ENCODE results near the gene AFM. TPM values are rescaled to one million over a fixed set of nuclear protein-coding genes. Genes with fewer than 3 reads are reported as not detected.
A peak's percentile ranks its signal among the peaks of the same experiment; 100 is the strongest.

The AFM gene
- total and polyA plus RNA-seq, 2 of the 13 experiments (the other 11 are each of a cell fraction or from before 2014, with no cell fraction given): 0.13 to 1.8 TPM

DNA sequence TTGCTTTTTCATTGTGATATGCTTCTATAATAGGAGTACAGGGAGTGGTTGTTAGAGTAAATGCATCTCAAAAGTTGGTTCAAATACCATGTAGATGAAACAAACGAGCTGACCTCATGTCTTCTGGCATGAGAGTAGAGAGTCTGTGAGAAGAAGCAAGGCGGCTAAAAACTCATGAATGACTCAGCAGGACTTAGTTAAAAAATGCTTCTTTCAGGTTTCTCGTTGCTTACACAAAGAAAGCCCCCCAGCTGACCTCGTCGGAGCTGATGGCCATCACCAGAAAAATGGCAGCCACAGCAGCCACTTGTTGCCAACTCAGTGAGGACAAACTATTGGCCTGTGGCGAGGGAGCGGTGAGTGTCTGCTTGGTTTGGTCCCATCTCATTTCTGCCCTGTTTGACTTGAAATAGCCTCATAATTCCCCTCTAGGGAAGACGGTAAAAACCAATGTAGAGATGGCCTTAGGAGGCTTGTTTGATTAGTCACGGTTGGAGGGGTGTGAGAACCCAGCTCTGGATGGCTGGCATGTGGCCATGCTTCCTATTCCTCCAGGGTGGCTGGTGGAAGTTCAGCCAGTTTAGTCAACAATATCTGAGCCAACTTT is 31.0 kb upstream of the AFM start (continued):
- TF ChIP-seq HOXA9 (CRISPR knock-in tag; IDR thresholded peaks at IDR 0.05; ENCODE audit: borderline replicate concordance) (0 out of 2 replicates have a peak, but pooled peaks have one; percentile 19), FOXK1 (CRISPR knock-in tag; IDR thresholded peaks at IDR 0.05; ENCODE audit: borderline replicate concordance, low read depth) (peak; percentile 12; the same call in 1 of the 2 replicates), AFF4 (CRISPR knock-in tag; IDR thresholded peaks at IDR 0.05) (peak; percentile 95; the same call in 1 of the 2 replicates), KLF16 (CRISPR knock-in tag; IDR thresholded peaks at IDR 0.05) (0 out of 4 replicates have a peak, but pooled peaks of 1 of the 2 experiments have one; percentile 22)

DNA sequence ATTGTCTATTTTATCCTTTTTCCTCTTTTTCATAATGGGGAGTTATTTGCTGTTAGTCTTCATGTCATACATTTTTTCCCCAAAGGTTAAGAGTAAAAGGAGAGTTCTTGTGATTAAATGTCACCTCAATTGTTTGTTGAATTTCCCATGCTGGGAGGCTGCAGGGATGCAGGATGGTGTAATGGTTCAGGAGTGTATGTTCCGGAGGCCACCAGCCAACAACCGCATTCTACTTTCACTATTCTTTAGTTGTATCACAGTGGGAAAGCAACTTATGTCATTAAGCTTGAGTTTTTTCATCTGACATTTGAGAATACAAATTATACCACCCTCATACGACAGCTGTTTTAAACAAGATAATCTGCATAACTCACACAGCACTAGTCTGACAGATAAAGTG is 30.1 kb upstream of the AFM start:
- no peak overlapping the region for H3K9ac ChIP-seq (ENCODE audit: insufficient read depth, low read depth, low read length)
- ATAC-seq: 0 out of 3 replicates have a peak, but pooled peaks have one; percentile 5
- no peak for FAIRE-seq
- no peaks in the 10 kb centered on the region for H3K9me3 ChIP-seq (ENCODE audit: low read length)
- no peak overlapping the region for H3K4me2 ChIP-seq (ENCODE audit: low read depth, low read length)
- H3K27me3 ChIP-seq (ENCODE audit: control insufficient read depth in 1 of 2, insufficient read depth in 2 of 2, low read length in 2 of 2): no peaks in the 10 kb centered on the region
- H3K79me2 ChIP-seq (ENCODE audit: insufficient read depth, low read length): no peaks in the 10 kb centered on the region
- in situ Hi-C loops (cut with HindIII; ENCODE audit: extremely low pct_ligation_motif_present, low pct_unique_long_range_greater_than_20kb) (loop anchor here (25.0 kb wide), 1 partner anchor 111 kb away; no protein-coding TSS in a partner anchor), intact Hi-C loops (cut with micrococcal nuclease; ENCODE audit: unreplicated experiment) (no loop called here)
- peaks cover 58% of the 10 kb centered on the region for H3K4me1 ChIP-seq (ENCODE audit: insufficient read depth, low read length)
- H3K27ac ChIP-seq (ENCODE audit: extremely low read length, insufficient read depth, low read length): no peak overlapping the region
- ChIA-PET CTCF (ENCODE audit: low intra/inter-chr PET ratio, low total read pairs) (no interaction called here), POLR2A (interaction anchor here (1.3 kb wide), 1 partner anchor 110 kb away, joined by 4 read pairs; no protein-coding TSS in a partner anchor)
- peaks cover 27% of the 10 kb centered on the region for H4K20me1 ChIP-seq (ENCODE audit: insufficient read depth, low read length)
- peaks cover 5 to 55% of the 10 kb centered on the region in 2 experiments for H3K36me3 ChIP-seq (replicated peaks in 1 of 2; ENCODE audit: control insufficient read depth in 1 of 2, insufficient read depth in 2 of 2, low read length in 2 of 2)
- H2AFZ ChIP-seq (ENCODE audit: low read length): no peak overlapping the region
- H3K4me3 ChIP-seq (replicated peaks in 1 of 3; ENCODE audit: insufficient read depth in 1 of 3, low read depth in 2 of 3, low read length in 3 of 3): no peak overlapping the region
- no TSS peak for BruUV-seq (replicated peaks)
- WGBS (ENCODE audit: low lambda C conversion rate): 90% methylated on average over 3 of the region's 3 CpGs
- no peak for DNase-seq (ENCODE audit: low spot score)
- TF ChIP-seq PAX8 (CRISPR knock-in tag; IDR thresholded peaks at IDR 0.05; ENCODE audit: borderline replicate concordance) (no peak), RBM22 (optimal IDR thresholded peaks at IDR 0.05; ENCODE audit: low read length) (peak; percentile 84), POLR2AphosphoS5 (IDR thresholded peaks at IDR 0.05; ENCODE audit: low read depth, low read length) (peak; percentile 70), SSRP1 (CRISPR knock-in tag; IDR thresholded peaks at IDR 0.05) (peak; percentile 42; the same call in 1 of the 2 replicates), MIER2 (CRISPR knock-in tag; IDR thresholded peaks at IDR 0.05) (no peak), TEAD2 (CRISPR knock-in tag; IDR thresholded peaks at IDR 0.05) (no peak)
- TF ChIP-seq, protein P1, sequence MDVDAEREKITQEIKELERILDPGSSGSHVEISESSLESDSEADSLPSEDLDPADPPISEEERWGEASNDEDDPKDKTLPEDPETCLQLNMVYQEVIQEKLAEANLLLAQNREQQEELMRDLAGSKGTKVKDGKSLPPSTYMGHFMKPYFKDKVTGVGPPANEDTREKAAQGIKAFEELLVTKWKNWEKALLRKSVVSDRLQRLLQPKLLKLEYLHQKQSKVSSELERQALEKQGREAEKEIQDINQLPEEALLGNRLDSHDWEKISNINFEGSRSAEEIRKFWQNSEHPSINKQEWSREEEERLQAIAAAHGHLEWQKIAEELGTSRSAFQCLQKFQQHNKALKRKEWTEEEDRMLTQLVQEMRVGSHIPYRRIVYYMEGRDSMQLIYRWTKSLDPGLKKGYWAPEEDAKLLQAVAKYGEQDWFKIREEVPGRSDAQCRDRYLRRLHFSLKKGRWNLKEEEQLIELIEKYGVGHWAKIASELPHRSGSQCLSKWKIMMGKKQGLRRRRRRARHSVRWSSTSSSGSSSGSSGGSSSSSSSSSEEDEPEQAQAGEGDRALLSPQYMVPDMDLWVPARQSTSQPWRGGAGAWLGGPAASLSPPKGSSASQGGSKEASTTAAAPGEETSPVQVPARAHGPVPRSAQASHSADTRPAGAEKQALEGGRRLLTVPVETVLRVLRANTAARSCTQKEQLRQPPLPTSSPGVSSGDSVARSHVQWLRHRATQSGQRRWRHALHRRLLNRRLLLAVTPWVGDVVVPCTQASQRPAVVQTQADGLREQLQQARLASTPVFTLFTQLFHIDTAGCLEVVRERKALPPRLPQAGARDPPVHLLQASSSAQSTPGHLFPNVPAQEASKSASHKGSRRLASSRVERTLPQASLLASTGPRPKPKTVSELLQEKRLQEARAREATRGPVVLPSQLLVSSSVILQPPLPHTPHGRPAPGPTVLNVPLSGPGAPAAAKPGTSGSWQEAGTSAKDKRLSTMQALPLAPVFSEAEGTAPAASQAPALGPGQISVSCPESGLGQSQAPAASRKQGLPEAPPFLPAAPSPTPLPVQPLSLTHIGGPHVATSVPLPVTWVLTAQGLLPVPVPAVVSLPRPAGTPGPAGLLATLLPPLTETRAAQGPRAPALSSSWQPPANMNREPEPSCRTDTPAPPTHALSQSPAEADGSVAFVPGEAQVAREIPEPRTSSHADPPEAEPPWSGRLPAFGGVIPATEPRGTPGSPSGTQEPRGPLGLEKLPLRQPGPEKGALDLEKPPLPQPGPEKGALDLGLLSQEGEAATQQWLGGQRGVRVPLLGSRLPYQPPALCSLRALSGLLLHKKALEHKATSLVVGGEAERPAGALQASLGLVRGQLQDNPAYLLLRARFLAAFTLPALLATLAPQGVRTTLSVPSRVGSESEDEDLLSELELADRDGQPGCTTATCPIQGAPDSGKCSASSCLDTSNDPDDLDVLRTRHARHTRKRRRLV (CRISPR knock-in tag; IDR thresholded peaks at IDR 0.05): no peak
